Ishikawa (cell line): Measurements from ENCODE around the gene PGAP6.

Experiments used
- CEBPB ChIP-seq: IDR thresholded peaks from 2 replicates; pipeline ENCODE4 v1.6.1; 2012
- CREB1 ChIP-seq: IDR thresholded peaks from 2 replicates; pipeline ENCODE4 v1.6.1; 2012; ENCODE audit warnings: low read depth
- EGR1 ChIP-seq: IDR thresholded peaks from 2 replicates; pipeline ENCODE4 v1.6.1; 2012
- EP300 ChIP-seq: IDR thresholded peaks from 2 replicates; pipeline ENCODE4 v1.6.1; 2012; ENCODE audit warnings: borderline replicate concordance
- FOXM1 ChIP-seq: IDR thresholded peaks from 2 replicates; pipeline ENCODE4 v1.6.1; 2012; ENCODE audit warnings: low read depth, borderline replicate concordance
- MAX ChIP-seq: IDR thresholded peaks from 2 replicates; pipeline ENCODE4 v1.6.1; 2012
- NFIC ChIP-seq: IDR thresholded peaks from 2 replicates; pipeline ENCODE4 v1.6.1; 2012
- RAD21 ChIP-seq: IDR thresholded peaks from 2 replicates; pipeline ENCODE4 v1.6.1; 2012; ENCODE audit warnings: low read depth
- REST ChIP-seq: IDR thresholded peaks from 2 replicates; pipeline ENCODE4 v1.6.1; 2012; ENCODE audit warnings: low read depth, mild to moderate bottlenecking
- TAF1 ChIP-seq: IDR thresholded peaks from 2 replicates; pipeline ENCODE4 v1.6.1; 2012; ENCODE audit warnings: low read depth, mild to moderate bottlenecking
- TCF12 ChIP-seq: IDR thresholded peaks from 2 replicates; pipeline ENCODE4 v1.6.1; 2012; ENCODE audit warnings: low read depth
- TEAD4 ChIP-seq: IDR thresholded peaks from 2 replicates; pipeline ENCODE4 v1.6.1; 2012
- USF1 ChIP-seq: IDR thresholded peaks from 2 replicates; pipeline ENCODE4 v1.6.1; 2012
- YY1 ChIP-seq: IDR thresholded peaks from 2 replicates; pipeline ENCODE4 v1.6.1; 2012; ENCODE audit warnings: low read depth
- ZBTB7A ChIP-seq: IDR thresholded peaks from 2 replicates; pipeline ENCODE4 v1.6.1; 2012; ENCODE audit warnings: low read depth

Gene PGAP6

GRCh38 chr16:381789-382717 lies at the start of gene PGAP6:
Gene PGAP6, minus strand, starts transcription at chr16:381978. Its CDS starts 157 bp downstream, at chr16:381821.
- TF ChIP-seq MAX, result no peak
- peak; percentile 90 for TF ChIP-seq USF1
- no peak for TF ChIP-seq REST
- TF ChIP-seq FOXM1, result no peak
- no peak for TF ChIP-seq TEAD4
- no peak for TF ChIP-seq EP300
- no peak for TF ChIP-seq CEBPB
- 0 out of 2 replicates have a peak, but pooled peaks have one; percentile 15 for TF ChIP-seq YY1
- peak; percentile 37; the same call in 1 of the 2 replicates for TF ChIP-seq TAF1
- TF ChIP-seq CREB1, result no peak
- peak; percentile 61; the same call in 1 of the 2 replicates for TF ChIP-seq EGR1
- TF ChIP-seq NFIC, result no peak
- TF ChIP-seq ZBTB7A, result peak; percentile 58; the same call in 1 of the 2 replicates
- TF ChIP-seq RAD21, result no peak
- TF ChIP-seq TCF12, result no peak

- TF ChIP-seq TAF1 (no peak), REST (no peak), USF1 (no peak), EGR1 (no peak), TCF12 (no peak), RAD21 (no peak), EP300 (no peak), ZBTB7A (no peak), YY1 (no peak), FOXM1 (no peak), MAX (no peak), NFIC (no peak), CEBPB (no peak), TEAD4 (no peak), CREB1 (no peak)
Measured at GRCh38 chr16:430904-431303, 49.1 kb upstream of the PGAP6 start.

- TF ChIP-seq TEAD4 (no peak), YY1 (no peak), RAD21 (no peak), FOXM1 (no peak), ZBTB7A (no peak), TCF12 (no peak), MAX (no peak), CEBPB (no peak), EP300 (no peak), EGR1 (no peak), TAF1 (no peak), USF1 (no peak), NFIC (no peak), CREB1 (no peak), REST (no peak)
Measured at GRCh38 chr16:427250-427649, 45.5 kb upstream of the PGAP6 start.
